ENCODE data around the gene POP7.
"Not testable (repeated sequence)": the region's sequence is repeated elsewhere in the genome, so short reads cannot be mapped to it uniquely, and the experiment has no call there.

The POP7 gene

GRCh38 chr7:100693312-100694097, 12.4 kb upstream of the POP7 start:
- peak; percentile 48 for DNase-seq

- DNase-seq, result peak; percentile 88
Observed at GRCh38 chr7:100694098-100694745, 11.7 kb upstream of the POP7 start, which contains the start of gene GIGYF1. GIGYF1 (minus strand) TSS chr7:100694250; CDS start chr7:100688238, 6,012 bp downstream.

GRCh38 chr7:100696123-100696521, 9.8 kb upstream of the POP7 start:
- no peak for DNase-seq

- no peak for DNase-seq
Observed at GRCh38 chr7:100699018-100699417, 6.9 kb upstream of the POP7 start.

GRCh38 chr7:100701089-100701488, 4.8 kb upstream of the POP7 start:
- not testable (repeated sequence) for DNase-seq

- DNase-seq, result peak; percentile 93
Observed at GRCh38 chr7:100705320-100705752, 585 bp upstream of the POP7 start.

- DNase-seq, result no peak
Observed at GRCh38 chr7:100706672-100707311, 871 bp downstream of the POP7 start.

GRCh38 chr7:100708395-100708794, 2.5 kb downstream of the POP7 start:
- DNase-seq, result no peak

- no peak for DNase-seq
Observed at GRCh38 chr7:100710452-100710851, 4.5 kb downstream of the POP7 start.

- no peak for DNase-seq
Observed at GRCh38 chr7:100711369-100711768, 5.4 kb downstream of the POP7 start.

GRCh38 chr7:100714725-100715124, 8.8 kb downstream of the POP7 start:
- DNase-seq, result no peak

GRCh38 chr7:100717073-100717472, 11.2 kb downstream of the POP7 start:
- DNase-seq, result not testable (repeated sequence)

- peak; percentile 48 for DNase-seq
Observed at GRCh38 chr7:100719523-100720278, 13.8 kb downstream of the POP7 start.

GRCh38 chr7:100720279-100720670, 14.4 kb downstream of the POP7 start, which contains the start of gene EPO:
EPO (plus strand) TSS chr7:100720468; CDS start chr7:100720981, 513 bp downstream.
- DNase-seq, result no peak

GRCh38 chr7:100720671-100721504, 15.0 kb downstream of the POP7 start:
- DNase-seq, result no peak

- no peak for DNase-seq
Observed at GRCh38 chr7:100721505-100721812, 15.5 kb downstream of the POP7 start.

GRCh38 chr7:100722480-100723212, 16.7 kb downstream of the POP7 start:
- DNase-seq, result no peak

GRCh38 chr7:100723732-100724275, 17.9 kb downstream of the POP7 start:
- DNase-seq, result no peak

- DNase-seq, result not testable (repeated sequence)
Observed at GRCh38 chr7:100724364-100724763, 18.4 kb downstream of the POP7 start.

- no peak for DNase-seq
Observed at GRCh38 chr7:100726996-100727761, 21.3 kb downstream of the POP7 start.
